Activated CD8-positive, alpha-beta memory T cell treated with anti-CD3 and anti-CD28 coated beads, Interleukin-2, amount 50 U/mL, for 48 hours (primary cell): ENCODE measurements around the gene SPRY4.
"Not testable (repeated sequence)": the region's sequence is repeated elsewhere in the genome, so short reads cannot be mapped to it uniquely, and the experiment has no call there.

Source experiments
- DNase-seq: peaks from one replicate; pipeline ENCODE4 v3.0.0-alpha.2; 2020

SPRY4 gene

GRCh38 chr5:142333749-142334148 is 8.9 kb upstream of the SPRY4 start:
- DNase-seq, result not testable (repeated sequence)

DNA sequence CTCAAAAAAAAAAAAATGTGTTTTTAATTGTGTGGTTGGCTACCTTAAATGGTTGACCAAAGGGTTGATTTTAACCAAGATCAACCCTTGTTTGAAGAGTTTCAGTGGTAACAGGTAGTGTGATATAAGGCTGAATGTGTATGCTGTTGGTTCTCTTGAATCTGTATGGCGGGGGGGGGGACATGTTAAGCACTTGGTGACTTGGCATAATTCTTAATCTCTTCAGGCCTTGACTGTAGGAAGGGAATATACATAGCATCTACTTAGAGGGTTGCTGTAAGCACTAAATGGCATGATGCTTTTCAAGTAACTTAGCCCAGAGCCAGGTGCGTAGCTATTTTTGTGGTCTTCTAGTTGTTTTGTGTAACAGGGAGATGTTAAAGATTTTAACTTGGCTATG is 5.6 kb upstream of the SPRY4 start:
- no peak for DNase-seq

DNA sequence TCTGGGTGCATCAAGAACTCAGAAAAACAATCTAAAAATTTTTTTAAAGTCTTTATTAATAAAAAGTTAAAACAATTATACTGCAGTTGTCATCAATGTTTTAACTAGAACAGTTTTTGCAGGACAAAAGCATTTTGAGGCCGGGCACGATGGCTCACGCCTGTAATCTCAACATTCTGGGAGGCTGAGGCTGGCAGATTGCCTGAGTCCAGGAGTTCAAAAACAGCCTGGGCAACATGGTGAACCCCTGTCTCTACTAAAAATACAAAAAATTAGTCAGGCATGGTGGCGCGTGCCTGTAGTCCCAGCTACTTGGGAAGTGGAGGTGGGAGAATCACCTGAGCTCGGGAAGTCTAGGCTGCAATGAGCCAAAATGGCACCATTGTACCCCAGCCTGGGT is 5.2 kb upstream of the SPRY4 start:
- no peak for DNase-seq

- DNase-seq, result no peak
Observed at GRCh38 chr5:142327111-142327842, 2.5 kb upstream of the SPRY4 start.

DNA sequence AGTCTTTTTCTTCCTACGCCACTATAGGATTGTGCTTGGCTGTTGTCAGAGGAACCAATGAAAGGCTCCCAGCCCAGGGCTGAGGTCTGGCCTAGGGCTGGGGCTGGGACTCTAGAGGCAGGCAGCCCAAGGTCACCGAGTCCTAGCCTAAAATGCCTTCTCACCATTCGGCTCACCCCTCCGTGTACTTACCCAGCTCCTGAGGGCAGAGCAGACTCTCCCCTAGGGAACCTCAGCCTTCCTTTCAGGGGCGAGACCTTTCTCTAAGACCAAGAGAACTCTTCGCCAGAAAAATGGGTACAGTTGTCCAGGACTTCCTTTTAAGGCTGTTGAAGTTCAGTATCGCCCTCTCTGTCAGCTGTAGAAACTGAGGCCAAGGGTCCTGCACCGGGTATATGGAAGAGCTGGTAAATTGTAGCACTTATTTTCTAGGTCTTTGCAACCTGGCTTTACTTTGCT is 1.7 kb upstream of the SPRY4 start:
- no peak for DNase-seq

DNA sequence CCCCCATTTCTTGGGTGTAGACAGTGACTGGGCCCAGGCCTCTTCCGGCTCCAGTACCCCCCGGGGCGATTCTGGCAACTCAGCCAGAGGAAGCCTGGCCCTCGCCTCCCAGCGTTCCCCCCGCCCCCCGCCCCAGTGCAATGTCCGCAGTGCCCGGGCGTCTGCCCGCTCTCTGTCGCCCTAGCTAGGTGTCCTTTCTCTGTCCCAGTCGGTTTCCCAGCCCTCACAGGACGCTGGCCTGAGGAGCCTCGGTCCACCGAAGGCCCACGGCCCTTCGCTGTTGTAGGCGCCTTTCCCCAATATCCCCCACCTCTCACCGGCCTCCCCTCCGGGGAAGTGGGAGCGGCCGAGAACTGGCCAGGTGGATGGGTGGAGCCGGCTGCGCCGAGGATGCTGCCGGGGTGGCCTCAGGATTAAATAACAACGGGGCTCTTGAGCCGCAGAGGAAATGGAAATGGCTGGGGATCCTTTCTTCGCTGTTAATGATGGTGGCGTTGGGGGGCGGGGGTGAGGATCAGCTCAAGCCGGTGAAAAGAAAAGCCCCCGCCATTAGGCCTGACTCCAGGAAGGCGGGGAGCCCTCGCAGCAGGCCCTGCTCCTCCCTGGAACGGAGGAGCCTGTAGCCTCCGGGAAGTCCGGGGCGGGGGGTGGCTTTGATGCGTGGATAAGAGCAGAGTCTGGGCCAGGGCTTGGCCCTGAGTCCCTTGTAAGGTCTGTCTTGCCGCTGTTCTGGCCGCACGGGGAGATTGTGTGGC is 1.1 kb upstream of the SPRY4 start:
- DNase-seq, result peak; percentile 65

- DNase-seq, result no peak
Observed at GRCh38 chr5:142324136-142324870, 518 bp downstream of the SPRY4 start.

GRCh38 chr5:142323480-142324135 is 1.2 kb downstream of the SPRY4 start:
- no peak for DNase-seq

DNA sequence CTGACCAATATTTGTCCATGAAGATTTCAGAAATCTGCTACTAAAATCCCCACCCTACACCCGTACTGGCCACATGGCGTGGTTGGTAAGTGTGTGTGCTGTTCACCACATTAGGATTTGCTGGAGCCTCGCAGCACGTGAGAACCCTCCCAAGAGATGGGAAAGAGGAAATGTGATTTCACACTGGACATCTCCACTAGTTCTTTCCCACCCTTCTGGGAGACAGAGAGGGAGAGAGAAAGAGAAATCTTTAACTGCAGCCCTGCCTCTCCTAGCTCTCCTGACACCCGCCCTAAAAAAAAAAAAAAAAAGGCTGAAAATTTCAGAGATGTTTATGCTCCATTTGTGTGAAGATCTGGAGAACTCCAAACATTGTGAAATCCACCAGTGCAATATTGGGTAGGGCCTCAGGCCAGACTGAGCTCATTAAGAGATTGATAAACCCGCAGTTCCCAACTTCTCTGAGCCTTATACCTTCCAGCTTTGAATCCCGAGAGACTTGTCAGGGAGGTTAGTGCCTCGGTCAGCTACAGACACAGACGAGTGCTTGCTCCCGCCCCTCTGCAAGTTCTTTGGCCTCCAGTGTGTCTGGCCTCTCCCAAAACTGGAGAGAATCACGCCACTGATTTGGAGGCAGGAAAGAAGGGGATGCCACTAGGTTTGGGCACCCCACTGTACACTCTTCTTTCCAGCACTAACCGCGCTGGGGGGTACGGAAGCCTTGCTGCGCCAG is 1.9 kb downstream of the SPRY4 start:
- DNase-seq, result no peak

DNA sequence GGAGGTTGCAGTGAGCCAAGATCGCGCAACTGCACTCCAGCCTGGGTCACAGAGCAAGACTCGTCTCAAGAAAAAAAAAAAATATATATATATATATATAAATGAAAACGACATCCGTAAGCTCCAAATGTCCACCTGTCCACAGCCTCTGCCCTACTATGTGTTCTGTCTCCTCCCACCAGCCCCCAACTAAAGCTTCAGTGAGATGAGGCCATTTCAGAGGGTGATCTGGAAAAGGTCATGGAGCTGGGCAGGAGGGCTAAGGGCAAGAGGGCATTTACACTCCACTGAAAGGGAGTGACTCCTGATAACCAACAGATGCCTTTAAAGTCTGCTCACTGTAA is 2.4 kb downstream of the SPRY4 start:
- no peak for DNase-seq

GRCh38 chr5:142320851-142321560 is 3.8 kb downstream of the SPRY4 start:
- no peak for DNase-seq

DNA sequence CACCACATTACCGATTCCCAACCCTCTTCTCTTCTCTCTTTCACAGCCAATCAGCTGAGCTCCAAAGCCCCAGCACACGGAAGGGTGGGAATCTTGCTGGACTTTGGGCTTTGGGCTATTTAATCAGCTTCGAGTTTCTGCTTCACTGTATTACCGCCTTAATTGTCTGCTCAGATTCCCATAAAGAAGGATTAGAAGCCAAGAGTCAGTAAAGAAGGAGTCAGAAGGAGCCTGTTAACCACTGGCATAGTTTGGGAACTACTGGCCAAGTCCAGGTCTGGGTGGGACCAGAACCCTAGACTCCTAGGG is 4.4 kb downstream of the SPRY4 start:
- DNase-seq, result no peak

- DNase-seq, result no peak
Observed at GRCh38 chr5:142319560-142320429, 5.0 kb downstream of the SPRY4 start.

DNA sequence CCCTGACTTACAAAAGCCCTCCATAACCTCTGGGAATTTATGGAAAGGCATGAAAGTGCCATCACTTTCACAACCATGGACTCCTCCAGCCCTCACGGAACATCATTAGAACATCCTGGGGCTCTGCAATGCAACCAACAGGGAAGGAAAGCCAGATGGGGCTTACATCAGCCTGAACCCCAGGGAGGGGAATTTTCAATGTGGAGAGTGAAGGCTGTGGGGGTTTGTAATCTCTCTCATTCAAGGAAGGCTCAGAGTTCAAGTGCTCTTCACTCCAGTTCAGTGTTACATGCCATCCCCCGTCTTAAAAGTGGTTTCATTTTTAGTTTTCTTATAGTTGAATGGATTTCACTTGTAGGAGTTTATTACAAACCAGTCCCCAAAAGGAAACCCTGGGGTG is 5.7 kb downstream of the SPRY4 start:
- no peak for DNase-seq

GRCh38 chr5:142317753-142318152 is 7.1 kb downstream of the SPRY4 start:
- no peak for DNase-seq

DNA sequence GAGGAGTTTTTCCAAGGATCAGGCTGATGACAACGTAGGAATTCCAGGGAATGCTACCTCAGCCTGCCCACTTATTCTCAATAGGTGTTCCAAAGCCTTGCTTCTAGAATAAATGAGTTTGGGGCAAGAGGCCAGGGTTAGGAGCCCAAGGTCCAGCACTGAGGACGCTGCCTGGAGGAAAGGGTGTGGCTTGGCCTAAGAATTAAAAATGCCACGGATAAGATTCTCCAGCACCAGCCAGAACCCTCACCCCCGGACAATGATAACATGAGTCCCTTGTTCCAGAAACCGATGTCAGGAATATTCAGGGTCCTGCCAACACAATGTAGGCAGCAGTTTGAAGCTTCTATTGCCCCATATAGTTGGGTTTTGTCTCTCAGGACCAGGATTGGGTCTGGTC is 7.6 kb downstream of the SPRY4 start:
- no peak for DNase-seq

DNA sequence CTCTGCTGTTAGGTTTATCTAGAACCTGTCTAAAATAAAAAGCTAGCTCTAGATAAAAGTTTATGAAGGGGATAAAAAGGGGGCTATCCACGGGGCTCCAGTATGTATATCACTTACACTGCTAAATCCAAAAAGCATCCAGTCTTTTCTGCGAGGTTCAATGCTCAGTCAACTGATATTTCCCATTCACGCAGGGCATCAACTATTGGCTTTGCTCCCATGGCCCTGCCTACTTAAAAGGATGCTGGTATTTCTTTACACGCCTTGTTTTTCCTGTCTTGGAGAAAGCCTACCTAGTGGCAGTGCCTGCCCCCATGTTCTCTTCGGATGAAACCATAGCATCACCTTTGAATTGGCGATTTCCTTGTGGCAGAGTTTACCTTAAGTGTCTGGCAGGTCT is 8.1 kb downstream of the SPRY4 start:
- DNase-seq, result no peak

GRCh38 chr5:142316051-142316450 is 8.8 kb downstream of the SPRY4 start:
- DNase-seq, result no peak

DNA sequence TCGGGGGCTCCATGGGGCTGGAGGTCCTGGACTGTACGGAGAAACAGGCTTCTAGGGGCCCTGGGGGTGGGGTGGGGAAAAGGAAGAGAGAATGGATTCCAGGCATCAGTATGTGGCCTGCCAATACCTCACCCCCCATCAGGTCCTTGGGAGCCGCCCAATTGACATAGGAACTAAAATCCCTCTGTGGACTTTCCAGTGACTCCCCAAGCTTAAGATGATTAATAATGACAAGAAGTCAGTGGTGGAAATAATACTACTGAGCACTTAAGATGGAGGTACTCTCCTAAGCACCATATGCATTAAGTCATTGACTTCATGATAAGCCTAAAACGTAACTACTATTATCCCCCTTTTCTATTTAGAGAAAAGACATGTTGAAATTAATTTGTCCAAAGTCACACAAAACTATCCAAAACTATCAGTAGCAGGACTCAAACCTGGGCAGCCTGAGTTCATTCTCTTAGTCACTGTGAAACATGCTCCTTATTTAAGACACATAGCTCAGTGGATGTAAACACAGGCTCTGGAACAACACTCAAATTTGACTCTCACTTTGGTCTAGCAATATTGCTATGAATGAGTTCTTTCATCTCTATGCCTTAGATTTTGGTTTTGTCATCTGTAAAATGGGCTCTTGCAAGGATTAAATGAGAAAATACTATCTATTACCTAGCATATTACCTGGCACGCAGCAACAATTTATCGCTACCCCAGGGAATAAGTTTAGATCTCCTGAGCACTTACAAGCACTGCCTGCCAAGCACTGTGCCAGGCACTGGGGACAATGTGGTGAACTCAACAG is 9.5 kb downstream of the SPRY4 start:
- no peak for DNase-seq

- DNase-seq, result no peak
Observed at GRCh38 chr5:142314606-142315005, 10.2 kb downstream of the SPRY4 start.
